ENCODE results near the gene EOMES. TPM values are rescaled to one million over a fixed set of nuclear protein-coding genes. Genes with fewer than 3 reads are reported as not detected.
A peak's percentile ranks its signal among the peaks of the same experiment; 100 is the strongest.

The EOMES gene
- total and polyA plus RNA-seq, 2 experiments from 2014 or later: not detected

DNA sequence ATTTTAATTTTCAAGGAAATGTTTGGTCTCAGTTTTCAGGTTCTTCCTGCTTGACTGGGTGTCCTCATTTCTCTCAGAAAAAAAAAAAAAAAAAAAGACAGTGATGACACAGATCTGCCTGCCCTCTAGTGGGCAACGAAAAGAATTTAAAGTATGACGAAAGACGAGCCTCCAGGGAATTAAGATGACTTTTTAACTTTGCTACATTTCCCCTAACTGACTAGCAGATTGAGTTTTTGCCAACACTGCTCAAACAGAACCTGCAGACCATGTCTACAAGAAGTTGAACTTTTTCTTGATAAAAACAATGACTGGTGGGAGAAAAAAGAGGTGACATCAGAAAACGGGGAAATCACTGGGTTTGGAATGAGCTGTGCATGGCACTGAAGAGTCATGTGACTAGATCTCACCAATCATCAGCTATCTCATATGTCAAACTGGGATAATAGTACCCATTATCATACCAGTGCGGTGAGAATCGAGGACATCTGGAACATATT is 40.8 kb downstream of the EOMES start:
- Histone ChIP-seq H3K4me3 (no peak overlapping the region), H2AFZ (peak overlapping the region; percentile 53), H3K36me3 (replicated peaks; ENCODE audit: insufficient read depth, low read depth) (no peaks in the 10 kb centered on the region), H3K27me3 (no peaks in the 10 kb centered on the region), H3K4me1 (ENCODE audit: insufficient read depth) (no peaks in the 10 kb centered on the region), H3K4me2 (peak overlapping the region; percentile 67), H3K27ac (no peak overlapping the region), H3K9me2 (replicated peaks; ENCODE audit: insufficient read depth) (no peaks in the 10 kb centered on the region), H3K9me3 (ENCODE audit: low read depth) (no peaks in the 10 kb centered on the region), H3K79me2 (no peaks in the 10 kb centered on the region), H4K20me1 (ENCODE audit: insufficient read depth, poor library complexity, severe bottlenecking) (no peaks in the 10 kb centered on the region)
- DNase-seq (ENCODE audit: low spot score): peak; percentile 81
- WGBS (ENCODE audit: low lambda C conversion rate, missing lambda C conversion rate): 27% methylated on average over 6 of the region's 6 CpGs
- TF ChIP-seq EZH2 (IDR thresholded peaks at IDR 0.05; ENCODE audit: borderline replicate concordance) (no peak), EZH2phosphoT487 (IDR thresholded peaks at IDR 0.05; ENCODE audit: low read depth, severe bottlenecking, unreplicated experiment) (no peak)
- TF ChIP-seq, protein P1, sequence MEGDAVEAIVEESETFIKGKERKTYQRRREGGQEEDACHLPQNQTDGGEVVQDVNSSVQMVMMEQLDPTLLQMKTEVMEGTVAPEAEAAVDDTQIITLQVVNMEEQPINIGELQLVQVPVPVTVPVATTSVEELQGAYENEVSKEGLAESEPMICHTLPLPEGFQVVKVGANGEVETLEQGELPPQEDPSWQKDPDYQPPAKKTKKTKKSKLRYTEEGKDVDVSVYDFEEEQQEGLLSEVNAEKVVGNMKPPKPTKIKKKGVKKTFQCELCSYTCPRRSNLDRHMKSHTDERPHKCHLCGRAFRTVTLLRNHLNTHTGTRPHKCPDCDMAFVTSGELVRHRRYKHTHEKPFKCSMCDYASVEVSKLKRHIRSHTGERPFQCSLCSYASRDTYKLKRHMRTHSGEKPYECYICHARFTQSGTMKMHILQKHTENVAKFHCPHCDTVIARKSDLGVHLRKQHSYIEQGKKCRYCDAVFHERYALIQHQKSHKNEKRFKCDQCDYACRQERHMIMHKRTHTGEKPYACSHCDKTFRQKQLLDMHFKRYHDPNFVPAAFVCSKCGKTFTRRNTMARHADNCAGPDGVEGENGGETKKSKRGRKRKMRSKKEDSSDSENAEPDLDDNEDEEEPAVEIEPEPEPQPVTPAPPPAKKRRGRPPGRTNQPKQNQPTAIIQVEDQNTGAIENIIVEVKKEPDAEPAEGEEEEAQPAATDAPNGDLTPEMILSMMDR (IDR thresholded peaks at IDR 0.05; ENCODE audit: poor library complexity): peak; percentile 73

- H3K4me3 ChIP-seq: no peak overlapping the region
Measured at GRCh38 chr3:27680517-27681246, 41.4 kb downstream of the EOMES start.

GRCh38 chr3:27679691-27680090 is 42.4 kb downstream of the EOMES start:
- TF ChIP-seq, protein P1 (IDR thresholded peaks at IDR 0.05; ENCODE audit: poor library complexity): no peak
- no peak for TF ChIP-seq EZH2 (IDR thresholded peaks at IDR 0.05; ENCODE audit: borderline replicate concordance)
- no peak for TF ChIP-seq EZH2phosphoT487 (IDR thresholded peaks at IDR 0.05; ENCODE audit: low read depth, severe bottlenecking, unreplicated experiment)
- Histone ChIP-seq H3K4me3 (no peak overlapping the region), H3K27me3 (no peaks in the 10 kb centered on the region), H3K9me2 (replicated peaks; ENCODE audit: insufficient read depth) (no peaks in the 10 kb centered on the region), H3K4me1 (ENCODE audit: insufficient read depth) (no peaks in the 10 kb centered on the region), H3K36me3 (replicated peaks; ENCODE audit: insufficient read depth, low read depth) (no peaks in the 10 kb centered on the region), H3K9me3 (ENCODE audit: low read depth) (no peaks in the 10 kb centered on the region), H2AFZ (no peak overlapping the region), H3K27ac (no peak overlapping the region), H4K20me1 (ENCODE audit: insufficient read depth, poor library complexity, severe bottlenecking) (no peaks in the 10 kb centered on the region), H3K4me2 (no peak overlapping the region), H3K79me2 (no peaks in the 10 kb centered on the region)
- no peak for DNase-seq (ENCODE audit: low spot score)
- 78% methylated on average over 1 of the region's 1 CpG for WGBS (ENCODE audit: low lambda C conversion rate, missing lambda C conversion rate)

More at GRCh38 chr3:27680517-27681246, 41.4 kb downstream of the EOMES start:
- TF ChIP-seq EZH2phosphoT487 (IDR thresholded peaks at IDR 0.05; ENCODE audit: low read depth, severe bottlenecking, unreplicated experiment) (no peak), EZH2 (IDR thresholded peaks at IDR 0.05; ENCODE audit: borderline replicate concordance) (no peak)
- TF ChIP-seq, protein P1 (IDR thresholded peaks at IDR 0.05; ENCODE audit: poor library complexity): no peak
- Histone ChIP-seq H3K9me3 (ENCODE audit: low read depth) (no peaks in the 10 kb centered on the region), H2AFZ (peak overlapping the region; percentile 53), H3K9me2 (replicated peaks; ENCODE audit: insufficient read depth) (no peaks in the 10 kb centered on the region), H4K20me1 (ENCODE audit: insufficient read depth, poor library complexity, severe bottlenecking) (no peaks in the 10 kb centered on the region), H3K27me3 (no peaks in the 10 kb centered on the region), H3K36me3 (replicated peaks; ENCODE audit: insufficient read depth, low read depth) (no peaks in the 10 kb centered on the region), H3K79me2 (no peaks in the 10 kb centered on the region), H3K4me1 (ENCODE audit: insufficient read depth) (no peaks in the 10 kb centered on the region), H3K4me2 (peak overlapping the region; percentile 24), H3K27ac (peak overlapping the region; percentile 47)
- no peak for DNase-seq (ENCODE audit: low spot score)
- 54% methylated on average over 5 of the region's 5 CpGs for WGBS (ENCODE audit: low lambda C conversion rate, missing lambda C conversion rate)

Measured in hepatocyte (in vitro differentiated cells).